ENCODE data around the gene STPG3. TPM values are rescaled to one million over a fixed set of nuclear protein-coding genes. Genes with fewer than 3 reads are reported as not detected.

STPG3 gene
- total and polyA plus RNA-seq, 9 of the 15 experiments (the other 6 are each of a cell fraction or from before 2014, with no cell fraction given), result not detected

DNA sequence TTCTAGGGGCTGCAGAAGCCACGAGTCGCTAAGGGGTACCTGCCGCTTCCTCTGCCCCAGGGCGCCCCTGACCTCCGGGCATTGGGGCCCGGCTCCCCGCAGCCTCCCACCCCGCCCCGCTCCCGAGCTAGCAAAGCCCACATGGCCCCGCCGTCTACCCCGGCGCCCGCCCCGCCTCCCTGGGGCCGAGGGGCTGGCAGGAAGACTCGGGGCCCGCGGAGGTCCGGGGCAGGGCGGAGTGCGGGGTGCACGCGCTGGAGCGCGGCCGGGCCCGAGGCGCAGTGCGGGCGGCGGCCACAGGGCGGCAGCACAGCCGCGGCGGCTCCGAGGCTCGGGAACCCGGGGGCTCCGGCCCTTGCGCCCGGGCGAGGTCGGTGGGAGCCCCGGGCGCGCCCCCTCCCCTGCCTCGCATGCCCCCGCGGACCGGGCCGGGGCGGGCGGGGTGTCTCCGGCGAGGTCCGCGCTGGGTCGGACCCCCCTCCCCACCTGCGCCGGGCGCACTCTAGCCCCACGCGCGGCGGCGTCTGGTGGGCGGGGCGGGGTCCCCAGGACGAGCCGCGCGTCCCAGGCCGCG lies 44.2 kb downstream of the STPG3 start (continued):
- TF ChIP-seq, protein P1, sequence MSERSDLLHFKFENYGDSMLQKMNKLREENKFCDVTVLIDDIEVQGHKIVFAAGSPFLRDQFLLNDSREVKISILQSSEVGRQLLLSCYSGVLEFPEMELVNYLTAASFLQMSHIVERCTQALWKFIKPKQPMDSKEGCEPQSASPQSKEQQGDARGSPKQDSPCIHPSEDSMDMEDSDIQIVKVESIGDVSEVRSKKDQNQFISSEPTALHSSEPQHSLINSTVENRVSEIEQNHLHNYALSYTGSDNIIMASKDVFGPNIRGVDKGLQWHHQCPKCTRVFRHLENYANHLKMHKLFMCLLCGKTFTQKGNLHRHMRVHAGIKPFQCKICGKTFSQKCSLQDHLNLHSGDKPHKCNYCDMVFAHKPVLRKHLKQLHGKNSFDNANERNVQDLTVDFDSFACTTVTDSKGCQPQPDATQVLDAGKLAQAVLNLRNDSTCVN (CRISPR knock-in tag; IDR thresholded peaks at IDR 0.05), result no peak
- TF ChIP-seq ZSCAN29 (IDR thresholded peaks at IDR 0.05), result no peak
- TF ChIP-seq, protein P2, sequence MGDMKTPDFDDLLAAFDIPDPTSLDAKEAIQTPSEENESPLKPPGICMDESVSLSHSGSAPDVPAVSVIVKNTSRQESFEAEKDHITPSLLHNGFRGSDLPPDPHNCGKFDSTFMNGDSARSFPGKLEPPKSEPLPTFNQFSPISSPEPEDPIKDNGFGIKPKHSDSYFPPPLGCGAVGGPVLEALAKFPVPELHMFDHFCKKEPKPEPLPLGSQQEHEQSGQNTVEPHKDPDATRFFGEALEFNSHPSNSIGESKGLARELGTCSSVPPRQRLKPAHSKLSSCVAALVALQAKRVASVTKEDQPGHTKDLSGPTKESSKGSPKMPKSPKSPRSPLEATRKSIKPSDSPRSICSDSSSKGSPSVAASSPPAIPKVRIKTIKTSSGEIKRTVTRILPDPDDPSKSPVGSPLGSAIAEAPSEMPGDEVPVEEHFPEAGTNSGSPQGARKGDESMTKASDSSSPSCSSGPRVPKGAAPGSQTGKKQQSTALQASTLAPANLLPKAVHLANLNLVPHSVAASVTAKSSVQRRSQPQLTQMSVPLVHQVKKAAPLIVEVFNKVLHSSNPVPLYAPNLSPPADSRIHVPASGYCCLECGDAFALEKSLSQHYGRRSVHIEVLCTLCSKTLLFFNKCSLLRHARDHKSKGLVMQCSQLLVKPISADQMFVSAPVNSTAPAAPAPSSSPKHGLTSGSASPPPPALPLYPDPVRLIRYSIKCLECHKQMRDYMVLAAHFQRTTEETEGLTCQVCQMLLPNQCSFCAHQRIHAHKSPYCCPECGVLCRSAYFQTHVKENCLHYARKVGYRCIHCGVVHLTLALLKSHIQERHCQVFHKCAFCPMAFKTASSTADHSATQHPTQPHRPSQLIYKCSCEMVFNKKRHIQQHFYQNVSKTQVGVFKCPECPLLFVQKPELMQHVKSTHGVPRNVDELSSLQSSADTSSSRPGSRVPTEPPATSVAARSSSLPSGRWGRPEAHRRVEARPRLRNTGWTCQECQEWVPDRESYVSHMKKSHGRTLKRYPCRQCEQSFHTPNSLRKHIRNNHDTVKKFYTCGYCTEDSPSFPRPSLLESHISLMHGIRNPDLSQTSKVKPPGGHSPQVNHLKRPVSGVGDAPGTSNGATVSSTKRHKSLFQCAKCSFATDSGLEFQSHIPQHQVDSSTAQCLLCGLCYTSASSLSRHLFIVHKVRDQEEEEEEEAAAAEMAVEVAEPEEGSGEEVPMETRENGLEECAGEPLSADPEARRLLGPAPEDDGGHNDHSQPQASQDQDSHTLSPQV (IDR thresholded peaks at IDR 0.05), result peak; percentile 59; the same call in 1 of the 2 replicates
- TF ChIP-seq XRCC4 (IDR thresholded peaks at IDR 0.05; ENCODE audit: extremely low read depth, insufficient read depth, insufficient read length), result no peak
- TF ChIP-seq ZNF311 (CRISPR knock-in tag; IDR thresholded peaks at IDR 0.05), result no peak
- TF ChIP-seq JUNB (CRISPR knock-in tag; conservative IDR thresholded peaks at IDR 0.05), result no peak
- TF ChIP-seq, protein P3, sequence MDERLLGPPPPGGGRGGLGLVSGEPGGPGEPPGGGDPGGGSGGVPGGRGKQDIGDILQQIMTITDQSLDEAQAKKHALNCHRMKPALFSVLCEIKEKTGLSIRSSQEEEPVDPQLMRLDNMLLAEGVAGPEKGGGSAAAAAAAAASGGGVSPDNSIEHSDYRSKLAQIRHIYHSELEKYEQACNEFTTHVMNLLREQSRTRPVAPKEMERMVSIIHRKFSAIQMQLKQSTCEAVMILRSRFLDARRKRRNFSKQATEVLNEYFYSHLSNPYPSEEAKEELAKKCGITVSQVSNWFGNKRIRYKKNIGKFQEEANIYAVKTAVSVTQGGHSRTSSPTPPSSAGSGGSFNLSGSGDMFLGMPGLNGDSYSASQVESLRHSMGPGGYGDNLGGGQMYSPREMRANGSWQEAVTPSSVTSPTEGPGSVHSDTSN (CRISPR knock-in tag; IDR thresholded peaks at IDR 0.05; ENCODE audit: low read depth), result no peak
- TF ChIP-seq, protein P3 (tag; conservative IDR thresholded peaks at IDR 0.05; ENCODE audit: low read depth), result no peak
- TF ChIP-seq CSDE1 (IDR thresholded peaks at IDR 0.05), result no peak
- TF ChIP-seq SRF (CRISPR knock-in tag; IDR thresholded peaks at IDR 0.05), result no peak
- TF ChIP-seq ZNF175 (CRISPR knock-in tag; IDR thresholded peaks at IDR 0.05; ENCODE audit: low read depth), result no peak
- TF ChIP-seq, protein P4, sequence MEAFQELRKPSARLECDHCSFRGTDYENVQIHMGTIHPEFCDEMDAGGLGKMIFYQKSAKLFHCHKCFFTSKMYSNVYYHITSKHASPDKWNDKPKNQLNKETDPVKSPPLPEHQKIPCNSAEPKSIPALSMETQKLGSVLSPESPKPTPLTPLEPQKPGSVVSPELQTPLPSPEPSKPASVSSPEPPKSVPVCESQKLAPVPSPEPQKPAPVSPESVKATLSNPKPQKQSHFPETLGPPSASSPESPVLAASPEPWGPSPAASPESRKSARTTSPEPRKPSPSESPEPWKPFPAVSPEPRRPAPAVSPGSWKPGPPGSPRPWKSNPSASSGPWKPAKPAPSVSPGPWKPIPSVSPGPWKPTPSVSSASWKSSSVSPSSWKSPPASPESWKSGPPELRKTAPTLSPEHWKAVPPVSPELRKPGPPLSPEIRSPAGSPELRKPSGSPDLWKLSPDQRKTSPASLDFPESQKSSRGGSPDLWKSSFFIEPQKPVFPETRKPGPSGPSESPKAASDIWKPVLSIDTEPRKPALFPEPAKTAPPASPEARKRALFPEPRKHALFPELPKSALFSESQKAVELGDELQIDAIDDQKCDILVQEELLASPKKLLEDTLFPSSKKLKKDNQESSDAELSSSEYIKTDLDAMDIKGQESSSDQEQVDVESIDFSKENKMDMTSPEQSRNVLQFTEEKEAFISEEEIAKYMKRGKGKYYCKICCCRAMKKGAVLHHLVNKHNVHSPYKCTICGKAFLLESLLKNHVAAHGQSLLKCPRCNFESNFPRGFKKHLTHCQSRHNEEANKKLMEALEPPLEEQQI (IDR thresholded peaks at IDR 0.05), result no peak
- no peak for TF ChIP-seq ZNF707 (CRISPR knock-in tag; conservative IDR thresholded peaks at IDR 0.05)
- no peak for TF ChIP-seq KLF6 (CRISPR knock-in tag; IDR thresholded peaks at IDR 0.05; ENCODE audit: borderline replicate concordance)
- no peak for TF ChIP-seq POLR2A (conservative IDR thresholded peaks at IDR 0.05)
- peak; percentile 75 for TF ChIP-seq MYC (IDR thresholded peaks at IDR 0.05; ENCODE audit: low read depth, low read length)
- no peak for TF ChIP-seq MYC (CRISPR knock-in tag; IDR thresholded peaks at IDR 0.05; ENCODE audit: borderline replicate concordance, low read depth)
- TF ChIP-seq ZNF23 (CRISPR knock-in tag; IDR thresholded peaks at IDR 0.05), result no peak
- no peak for TF ChIP-seq OTX1 (CRISPR knock-in tag; IDR thresholded peaks at IDR 0.05)
- TF ChIP-seq ERF (CRISPR knock-in tag; IDR thresholded peaks at IDR 0.05), result peak; percentile 89; the same call in 1 of the 2 replicates
